Suprapubic skin (tissue), 4 donors: Measurements from ENCODE around the gene GOSR1. TPM values are rescaled to one million over a fixed set of nuclear protein-coding genes. Genes with fewer than 3 reads are reported as not detected.
"Not testable (repeated sequence)": the region's sequence is repeated elsewhere in the genome, so short reads cannot be mapped to it uniquely, and the experiment has no call there.

Source experiments
- DNase-seq, 2 donors: peaks; one replicate each; pipeline ENCODE4 v3.0.0-alpha.2; 2019; ENCODE audit warnings: low spot score in 2 of 2
- H3K27ac ChIP-seq: fragments of 200-600 bp; sonication (generic); one replicate; pipeline ENCODE4 v1.5.1; 2019
- H3K27me3 ChIP-seq: fragments of 200-600 bp; sonication (generic); one replicate; pipeline ENCODE4 v1.5.1; 2019
- H3K36me3 ChIP-seq: fragments of 200-600 bp; sonication (generic); one replicate; pipeline ENCODE4 v1.5.1; 2019
- H3K4me1 ChIP-seq: fragments of 200-600 bp; sonication (generic); one replicate; pipeline ENCODE4 v1.5.1; 2019
- H3K4me3 ChIP-seq: fragments of 200-600 bp; sonication (generic); one replicate; pipeline ENCODE4 v1.5.1; 2019; ENCODE audit warnings: mild to moderate bottlenecking
- H3K9me3 ChIP-seq: fragments of 200-600 bp; sonication (generic); one replicate; pipeline ENCODE4 v1.5.1; 2019
- EP300 ChIP-seq: sonication (generic); formaldehyde crosslinking; IDR thresholded peaks from one replicate; pipeline ENCODE4 v1.6.1; 2017; ENCODE audit warnings: antibody characterized with exemption
- POLR2A ChIP-seq, 2 donors: fragments of 450-650 bp; IDR thresholded peaks; one replicate each; pipeline ENCODE4 v1.6.1; 2017; ENCODE audit warnings: antibody characterized with exemption in 2 of 2, mild to moderate bottlenecking in 2 of 2, moderate library complexity in 2 of 2
- POLR2AphosphoS5 ChIP-seq, 3 donors: sonication (generic); formaldehyde crosslinking; IDR thresholded peaks; one replicate each; pipeline ENCODE4 v1.6.1; 2017; ENCODE audit warnings: antibody characterized with exemption in 3 of 3
- WGBS: methylation state at CpG from one replicate; pipeline ENCODE4 v1.1.5; 2018; 5-methylcytosine and 5-hydroxymethylcytosine counted together
- total RNA-seq, 4 donors: library from RNA; depleted of rRNA; stranded (reverse); fragments of >200 nt; gene quantifications; one replicate each; pipeline ENCODE4 v1.1.0, GENCODE V29; 2016
- TF ChIP-seq, protein P1 (sequence below), 2 donors: fragments of 200-600 bp in 1 of 2; fragments of 450-650 bp in 1 of 2; sonication (generic) in 1 of 2; IDR thresholded peaks; one replicate each; pipeline ENCODE4 v1.5.1; 2016 to 2019; ENCODE audit warnings: antibody characterized with exemption in 2 of 2, mild to moderate bottlenecking in 1 of 2, moderate library complexity in 1 of 2

The GOSR1 gene
- total RNA-seq, 4 donors from 2014 or later = 24.0 to 54.2 (median 47.6) TPM

DNA sequence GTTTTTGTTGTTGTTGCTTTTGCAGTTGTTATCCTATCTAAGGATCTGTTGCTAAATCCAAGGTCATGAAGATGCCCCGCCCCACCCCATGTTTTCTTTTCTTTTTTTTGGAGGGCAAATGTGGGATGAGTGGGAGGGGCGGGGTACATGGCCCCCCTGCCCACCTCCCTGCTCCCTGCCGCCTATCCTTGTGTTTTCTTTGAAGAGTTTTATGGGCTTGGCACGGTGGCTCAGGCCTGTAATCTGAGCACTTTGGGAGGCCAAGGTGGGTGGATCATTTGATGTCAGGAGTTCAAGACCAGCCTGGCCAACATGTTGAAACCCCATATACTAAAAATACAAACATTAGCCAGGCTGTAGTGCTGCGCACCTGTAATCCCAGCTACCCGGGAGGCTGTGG lies 18.8 kb upstream of the GOSR1 start:
- H3K36me3 ChIP-seq = peaks cover 59% of the 10 kb centered on the region
- WGBS = 96% methylated on average over 6 of the region's 6 CpGs
- TF ChIP-seq EP300 = no peak
- no peak for TF ChIP-seq POLR2A (IDR thresholded peaks at IDR 0.05)
- TF ChIP-seq POLR2AphosphoS5 (IDR thresholded peaks at IDR 0.05) = no peak
- TF ChIP-seq, protein P1, sequence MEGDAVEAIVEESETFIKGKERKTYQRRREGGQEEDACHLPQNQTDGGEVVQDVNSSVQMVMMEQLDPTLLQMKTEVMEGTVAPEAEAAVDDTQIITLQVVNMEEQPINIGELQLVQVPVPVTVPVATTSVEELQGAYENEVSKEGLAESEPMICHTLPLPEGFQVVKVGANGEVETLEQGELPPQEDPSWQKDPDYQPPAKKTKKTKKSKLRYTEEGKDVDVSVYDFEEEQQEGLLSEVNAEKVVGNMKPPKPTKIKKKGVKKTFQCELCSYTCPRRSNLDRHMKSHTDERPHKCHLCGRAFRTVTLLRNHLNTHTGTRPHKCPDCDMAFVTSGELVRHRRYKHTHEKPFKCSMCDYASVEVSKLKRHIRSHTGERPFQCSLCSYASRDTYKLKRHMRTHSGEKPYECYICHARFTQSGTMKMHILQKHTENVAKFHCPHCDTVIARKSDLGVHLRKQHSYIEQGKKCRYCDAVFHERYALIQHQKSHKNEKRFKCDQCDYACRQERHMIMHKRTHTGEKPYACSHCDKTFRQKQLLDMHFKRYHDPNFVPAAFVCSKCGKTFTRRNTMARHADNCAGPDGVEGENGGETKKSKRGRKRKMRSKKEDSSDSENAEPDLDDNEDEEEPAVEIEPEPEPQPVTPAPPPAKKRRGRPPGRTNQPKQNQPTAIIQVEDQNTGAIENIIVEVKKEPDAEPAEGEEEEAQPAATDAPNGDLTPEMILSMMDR (IDR thresholded peaks at IDR 0.05) = no peak

DNA sequence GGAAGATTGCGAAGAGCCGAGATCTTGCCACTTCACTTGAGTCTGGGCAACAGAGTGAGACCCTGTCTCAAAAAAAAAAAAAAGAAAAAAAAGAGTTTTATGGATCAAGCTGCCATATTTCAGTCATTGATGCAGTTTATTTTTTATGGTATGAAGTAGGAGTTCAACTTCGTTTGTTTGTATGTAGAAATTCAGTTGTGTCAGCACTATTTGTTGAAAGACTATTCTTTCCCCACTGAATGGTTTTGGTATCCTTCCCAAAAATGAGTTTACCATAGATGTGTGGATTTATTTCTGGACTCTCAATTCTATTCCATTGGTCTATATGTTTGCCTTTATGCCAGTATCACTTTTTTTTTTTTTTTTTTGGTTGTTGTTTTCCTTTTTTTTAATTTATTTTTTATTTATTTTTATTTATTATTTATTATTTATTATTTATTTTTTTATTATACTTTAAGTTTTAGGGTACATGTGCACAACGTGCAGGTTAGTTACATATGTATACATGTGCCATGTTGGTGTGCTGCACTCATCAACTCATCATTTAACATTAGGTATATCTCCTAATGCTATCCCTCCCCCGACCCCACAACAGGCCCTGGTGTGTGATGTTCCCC lies 18.3 kb upstream of the GOSR1 start:
- not testable (repeated sequence) for DNase-seq, H3K4me3 ChIP-seq, H3K4me1 ChIP-seq, H3K27ac ChIP-seq, H3K27me3 ChIP-seq, H3K9me3 ChIP-seq
- peaks cover 59% of the 10 kb centered on the region for H3K36me3 ChIP-seq
- WGBS = 84% methylated on average over 5 of the region's 5 CpGs

More for the DNA sequence above, 18.8 kb upstream of the GOSR1 start:
- DNase-seq = no peak
- Histone ChIP-seq H3K4me3 (no peak overlapping the region), H3K9me3 (no peaks in the 10 kb centered on the region), H3K27me3 (no peaks in the 10 kb centered on the region), H3K4me1 (no peaks in the 10 kb centered on the region), H3K27ac (no peak overlapping the region)

DNA sequence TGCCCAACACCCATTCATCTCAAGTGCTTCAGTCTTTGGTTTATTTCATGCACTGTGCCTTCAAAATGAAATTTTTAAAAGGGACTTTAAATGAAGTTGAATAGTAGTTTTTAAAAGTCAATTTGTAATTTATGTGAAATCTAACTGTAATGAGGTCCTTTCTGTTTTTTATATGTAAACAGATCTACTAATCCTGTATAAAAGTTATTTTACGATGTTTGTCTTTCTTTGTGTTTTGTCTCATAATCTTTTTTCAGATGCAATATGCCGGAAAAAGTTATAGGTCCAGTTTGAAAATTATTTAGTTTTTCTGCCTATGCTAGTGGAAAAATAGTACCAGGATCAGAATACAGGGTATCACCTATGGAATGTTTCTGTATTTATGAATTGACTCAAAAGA lies 8.7 kb upstream of the GOSR1 start:
- TF ChIP-seq, protein P1 (IDR thresholded peaks at IDR 0.05) = no peak
- TF ChIP-seq POLR2A (IDR thresholded peaks at IDR 0.05) = no peak
- TF ChIP-seq POLR2AphosphoS5 (IDR thresholded peaks at IDR 0.05) = no peak
- no peak for TF ChIP-seq EP300

DNA sequence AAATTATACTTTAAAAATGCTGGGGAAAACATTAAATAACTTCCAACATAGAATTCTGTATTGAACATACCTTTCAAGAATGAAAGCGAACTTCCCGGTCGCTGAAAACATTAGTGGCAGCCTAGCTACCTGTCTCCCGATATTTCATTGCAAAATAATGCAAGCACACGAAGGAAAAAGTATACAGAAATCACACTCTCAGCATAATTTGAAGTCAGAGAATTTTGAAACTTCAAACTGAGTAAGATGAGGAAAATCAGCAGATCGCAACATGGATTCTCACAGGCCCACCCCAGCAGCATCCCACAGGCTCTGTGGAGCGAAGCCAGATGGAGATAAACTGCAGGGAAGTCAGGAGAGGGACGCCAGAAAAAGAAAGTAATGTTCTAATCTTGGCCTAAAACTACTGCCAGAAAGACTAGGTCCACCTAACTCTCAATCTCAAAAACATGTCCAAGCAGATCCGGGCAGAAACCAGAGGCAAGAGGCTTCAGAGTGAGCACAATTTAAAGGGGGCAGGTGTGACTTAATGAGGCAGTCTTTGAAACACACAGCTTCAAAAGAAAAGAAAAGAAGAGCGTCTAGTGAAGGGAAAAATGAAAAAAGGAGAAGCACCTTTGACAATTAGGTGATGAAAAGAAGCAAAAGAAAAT lies 4.8 kb upstream of the GOSR1 start:
- no peaks in the 10 kb centered on the region for H3K36me3 ChIP-seq
- no peaks in the 10 kb centered on the region for H3K27me3 ChIP-seq
- 44% methylated on average over 10 of the region's 10 CpGs for WGBS
- no peak for DNase-seq
- TF ChIP-seq POLR2AphosphoS5 (IDR thresholded peaks at IDR 0.05) (no peak), POLR2A (IDR thresholded peaks at IDR 0.05) (no peak), EP300 (no peak)
- TF ChIP-seq, protein P1 (IDR thresholded peaks at IDR 0.05) = no peak
- H3K4me1 ChIP-seq = peaks cover 7% of the 10 kb centered on the region
- H3K27ac ChIP-seq = no peak overlapping the region
- H3K9me3 ChIP-seq = no peaks in the 10 kb centered on the region
- H3K4me3 ChIP-seq = peak overlapping the region; percentile 22

More for the DNA sequence above, 8.7 kb upstream of the GOSR1 start:
- WGBS = 78% methylated on average over 2 of the region's 2 CpGs
- Histone ChIP-seq H3K36me3 (peaks cover 23% of the 10 kb centered on the region), H3K27me3 (no peaks in the 10 kb centered on the region), H3K4me1 (no peaks in the 10 kb centered on the region), H3K27ac (no peak overlapping the region), H3K4me3 (no peak overlapping the region), H3K9me3 (no peaks in the 10 kb centered on the region)
- no peak for DNase-seq

DNA sequence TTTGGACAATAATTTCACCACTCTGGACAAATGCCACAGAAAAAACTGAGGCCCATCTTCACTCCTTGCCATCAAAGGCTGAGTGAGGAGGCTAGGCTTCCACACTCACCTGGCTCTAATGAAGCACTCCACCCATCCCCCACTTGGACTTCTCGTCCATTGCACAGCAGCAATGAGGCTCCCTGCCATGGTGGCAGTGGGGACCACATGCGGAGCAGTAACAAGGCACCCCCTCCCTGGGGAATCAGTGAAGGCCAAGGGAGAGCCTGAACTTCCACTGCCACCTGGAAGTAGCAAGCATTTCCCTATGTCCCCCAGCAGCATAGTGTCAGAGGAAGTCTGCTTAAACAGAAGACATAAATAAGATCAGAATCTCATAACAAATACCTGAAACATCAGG lies 2.0 kb upstream of the GOSR1 start:
- H3K4me1 ChIP-seq = peaks cover 21% of the 10 kb centered on the region
- H3K4me3 ChIP-seq = no peak overlapping the region
- WGBS = 100% methylated on average over 1 of the region's 2 CpGs
- H3K36me3 ChIP-seq = peaks cover 9% of the 10 kb centered on the region
- TF ChIP-seq EP300 (no peak), POLR2AphosphoS5 (IDR thresholded peaks at IDR 0.05) (no peak), POLR2A (IDR thresholded peaks at IDR 0.05) (no peak)
- TF ChIP-seq, protein P1 (IDR thresholded peaks at IDR 0.05) = no peak
- H3K9me3 ChIP-seq = no peaks in the 10 kb centered on the region
- no peaks in the 10 kb centered on the region for H3K27me3 ChIP-seq
- no peak overlapping the region for H3K27ac ChIP-seq
- DNase-seq = no peak
